Trophoblast cell (in vitro differentiated cells and primary cell): ENCODE measurements around the gene GLP2R.

ENCODE experiments used
- DNase-seq, 2 donors: peaks; one replicate each; pipeline ENCODE4 v3.0.0-alpha.2; 2016
- H2AFZ ChIP-seq: 2 replicates; pipeline ENCODE4 v1.6.1; 2013; ENCODE audit warnings: low read length, moderate library complexity, mild to moderate bottlenecking; ENCODE audit not compliant: insufficient read depth, poor library complexity
- H2AK5ac ChIP-seq: 2 replicates; pipeline ENCODE4 v1.6.1; 2013; ENCODE audit warnings: mild to moderate bottlenecking, low read length
- H2BK120ac ChIP-seq: 2 replicates; pipeline ENCODE4 v1.6.1; 2013; ENCODE audit warnings: low read length, mild to moderate bottlenecking, moderate library complexity; ENCODE audit not compliant: insufficient read depth, poor library complexity
- H2BK12ac ChIP-seq: 2 replicates; pipeline ENCODE4 v1.6.1; 2013; ENCODE audit warnings: mild to moderate bottlenecking, low read length, moderate library complexity
- H2BK5ac ChIP-seq: 2 replicates; pipeline ENCODE4 v1.6.1; 2013; ENCODE audit warnings: low read length, low read depth, moderate library complexity, mild to moderate bottlenecking; ENCODE audit not compliant: poor library complexity
- H3K14ac ChIP-seq: 2 replicates; pipeline ENCODE4 v1.6.1; 2013; ENCODE audit warnings: mild to moderate bottlenecking, low read length
- H3K18ac ChIP-seq: 2 replicates; pipeline ENCODE4 v1.6.1; 2013; ENCODE audit warnings: mild to moderate bottlenecking, low read length
- H3K23ac ChIP-seq: 2 replicates; pipeline ENCODE4 v1.6.1; 2013; ENCODE audit warnings: low read length
- H3K27ac ChIP-seq: 2 replicates; pipeline ENCODE4 v1.5.1; 2013; ENCODE audit warnings: low read depth, mild to moderate bottlenecking, inconsistent platforms, low read length, moderate library complexity
- H3K27me3 ChIP-seq: 2 replicates; pipeline ENCODE4 v1.6.1; 2013; ENCODE audit warnings: inconsistent platforms, mild to moderate bottlenecking, low read length, moderate library complexity; ENCODE audit not compliant: insufficient read depth
- H3K36me3 ChIP-seq, 2 experiments: 1 replicate in 1 of 2; 2 replicates in 1 of 2; pipeline ENCODE4 v1.6.1; 2013; ENCODE audit warnings: low read length in 2 of 2, mild to moderate bottlenecking in 2 of 2, moderate library complexity in 1 of 2; ENCODE audit not compliant: insufficient read depth in 2 of 2, control insufficient read depth in 1 of 2
- H3K4ac ChIP-seq: 2 replicates; pipeline ENCODE4 v1.6.1; 2013; ENCODE audit warnings: low read depth, mild to moderate bottlenecking, low read length, moderate library complexity
- H3K4me1 ChIP-seq, 2 experiments: 1 replicate in 1 of 2; 2 replicates in 1 of 2; pipeline ENCODE4 v1.6.1; 2013; ENCODE audit warnings: low read length in 2 of 2, mild to moderate bottlenecking in 2 of 2, moderate library complexity in 1 of 2; ENCODE audit not compliant: insufficient read depth in 2 of 2, control insufficient read depth in 1 of 2
- H3K4me2 ChIP-seq: 2 replicates; pipeline ENCODE4 v1.6.1; 2013; ENCODE audit warnings: inconsistent platforms, mild to moderate bottlenecking, low read length, moderate library complexity
- H3K4me3 ChIP-seq: 2 replicates; pipeline ENCODE4 v1.5.1; 2013; ENCODE audit warnings: mild to moderate bottlenecking, low read depth, low read length, inconsistent platforms
- H3K79me1 ChIP-seq: one replicate; pipeline ENCODE4 v1.6.1; 2013; ENCODE audit warnings: low read length
- H3K79me2 ChIP-seq: 2 replicates; pipeline ENCODE4 v1.6.1; 2013; ENCODE audit warnings: low read length, mild to moderate bottlenecking; ENCODE audit not compliant: control insufficient read depth, insufficient read depth, poor library complexity
- H3K9ac ChIP-seq: 2 replicates; pipeline ENCODE4 v1.6.1; 2013; ENCODE audit warnings: mild to moderate bottlenecking, low read length
- H3K9me3 ChIP-seq: 2 replicates; pipeline ENCODE4 v1.6.1; 2013; ENCODE audit warnings: low read depth, mild to moderate bottlenecking, control low read depth, inconsistent platforms, low read length; ENCODE audit not compliant: insufficient read depth
- H4K12ac ChIP-seq: 2 replicates; pipeline ENCODE4 v1.6.1; 2013; ENCODE audit warnings: low read depth, mild to moderate bottlenecking, low read length, moderate library complexity
- H4K8ac ChIP-seq: 2 replicates; pipeline ENCODE4 v1.6.1; 2013; ENCODE audit warnings: low read depth, mild to moderate bottlenecking, low read length, moderate library complexity
- H4K91ac ChIP-seq: one replicate; pipeline ENCODE4 v1.6.1; 2013; ENCODE audit warnings: low read depth, mild to moderate bottlenecking, low read length, moderate library complexity
- WGBS: extraction: QIAGEN DNeasy Blood & Tissue Kit; methylation state at CpG from one replicate; pipeline ENCODE4 v1.1.7; 2013; ENCODE audit warnings: missing lambda C conversion rate; ENCODE audit not compliant: insufficient read length, insufficient coverage; ENCODE audit errors: extremely low coverage; 5-methylcytosine and 5-hydroxymethylcytosine counted together

GLP2R gene

GRCh38 chr17:9801505-9801904, 24.2 kb upstream of the GLP2R start:
- Histone ChIP-seq H2AK5ac (no peak overlapping the region), H4K8ac (no peak overlapping the region), H3K36me3 (no peaks in the 10 kb centered on the region), H3K27ac (no peak overlapping the region), H2BK12ac (no peak overlapping the region), H2BK5ac (no peak overlapping the region), H3K4ac (no peak overlapping the region), H3K18ac (no peak overlapping the region), H2AFZ (no peak overlapping the region), H3K79me1 (peaks cover 2% of the 10 kb centered on the region), H4K91ac (no peak overlapping the region), H3K79me2 (no peaks in the 10 kb centered on the region), H3K23ac (no peak overlapping the region), H3K14ac (no peak overlapping the region), H3K4me1 (peaks cover 3% of the 10 kb centered on the region in 2 experiments), H3K27me3 (no peaks in the 10 kb centered on the region), H3K9me3 (no peaks in the 10 kb centered on the region), H2BK120ac (no peak overlapping the region), H3K4me2 (no peak overlapping the region), H3K4me3 (no peak overlapping the region), H4K12ac (no peak overlapping the region), H3K9ac (no peak overlapping the region)
- WGBS = no CpG with 5 or more reads among the region's 2 CpGs
- DNase-seq = no peak

- Histone ChIP-seq H3K18ac (no peak overlapping the region), H3K79me1 (peaks cover 2% of the 10 kb centered on the region), H3K4me3 (no peak overlapping the region), H3K4me1 (peaks cover 3% of the 10 kb centered on the region in 2 experiments), H2BK12ac (peak overlapping the region; percentile 3), H3K27me3 (no peaks in the 10 kb centered on the region), H3K9me3 (no peaks in the 10 kb centered on the region), H3K36me3 (no peaks in the 10 kb centered on the region), H3K14ac (no peak overlapping the region), H3K79me2 (no peaks in the 10 kb centered on the region), H2AFZ (no peak overlapping the region), H2BK5ac (no peak overlapping the region), H2AK5ac (no peak overlapping the region), H4K12ac (no peak overlapping the region), H3K23ac (no peak overlapping the region), H4K8ac (no peak overlapping the region), H4K91ac (no peak overlapping the region), H3K4me2 (no peak overlapping the region), H3K9ac (no peak overlapping the region), H3K27ac (peak overlapping the region; percentile 35), H3K4ac (no peak overlapping the region), H2BK120ac (no peak overlapping the region)
- WGBS = no CpG with 5 or more reads among the region's 13 CpGs
- DNase-seq = peak; percentile 96 to 97
These were observed 23.4 kb upstream of the GLP2R start for GRCh38 chr17:9802294-9802693.

GRCh38 chr17:9802697-9803096, 23.0 kb upstream of the GLP2R start:
- no peak overlapping the region for H2AK5ac ChIP-seq
- DNase-seq = peak in 1 of 2 donors; percentile 44
- peak overlapping the region; percentile 35 for H3K27ac ChIP-seq
- peak overlapping the region; percentile 3 for H2BK12ac ChIP-seq
- H3K18ac ChIP-seq = no peak overlapping the region
- H3K79me1 ChIP-seq = peaks cover 2% of the 10 kb centered on the region
- H3K4ac ChIP-seq = no peak overlapping the region
- H3K4me1 ChIP-seq = peaks cover 3% of the 10 kb centered on the region in 2 experiments
- H4K8ac ChIP-seq = no peak overlapping the region
- H4K12ac ChIP-seq = no peak overlapping the region
- H3K79me2 ChIP-seq = no peaks in the 10 kb centered on the region
- WGBS = no CpG with 5 or more reads among the region's 4 CpGs
- H3K4me3 ChIP-seq = no peak overlapping the region
- no peak overlapping the region for H3K23ac ChIP-seq
- H3K4me2 ChIP-seq = no peak overlapping the region
- no peak overlapping the region for H4K91ac ChIP-seq
- H3K36me3 ChIP-seq = no peaks in the 10 kb centered on the region
- no peak overlapping the region for H2BK5ac ChIP-seq
- H2BK120ac ChIP-seq = no peak overlapping the region
- no peaks in the 10 kb centered on the region for H3K27me3 ChIP-seq
- no peak overlapping the region for H2AFZ ChIP-seq
- no peak overlapping the region for H3K9ac ChIP-seq
- no peaks in the 10 kb centered on the region for H3K9me3 ChIP-seq
- no peak overlapping the region for H3K14ac ChIP-seq

GRCh38 chr17:9805769-9806168, 20.0 kb upstream of the GLP2R start:
- H2AFZ ChIP-seq = no peak overlapping the region

More at GRCh38 chr17:9805769-9806168, 20.0 kb upstream of the GLP2R start:
- no peak overlapping the region for H3K14ac ChIP-seq
- H3K9ac ChIP-seq = no peak overlapping the region
- no peaks in the 10 kb centered on the region for H3K79me2 ChIP-seq
- no CpG with 5 or more reads among the region's 4 CpGs for WGBS
- no peak overlapping the region for H3K4ac ChIP-seq
- H3K27ac ChIP-seq = no peak overlapping the region
- H4K8ac ChIP-seq = no peak overlapping the region
- H3K4me2 ChIP-seq = no peak overlapping the region
- peaks cover 4% of the 10 kb centered on the region for H3K79me1 ChIP-seq
- no peaks in the 10 kb centered on the region for H3K27me3 ChIP-seq
- no peak overlapping the region for H4K12ac ChIP-seq
- no peak for DNase-seq
- H2BK120ac ChIP-seq = no peak overlapping the region
- H3K4me1 ChIP-seq = peaks cover 3% of the 10 kb centered on the region in 2 experiments
- no peak overlapping the region for H2BK12ac ChIP-seq
- H2BK5ac ChIP-seq = no peak overlapping the region
- no peak overlapping the region for H3K23ac ChIP-seq
- no peak overlapping the region for H2AK5ac ChIP-seq
- no peaks in the 10 kb centered on the region for H3K9me3 ChIP-seq
- no peaks in the 10 kb centered on the region for H3K36me3 ChIP-seq
- no peak overlapping the region for H3K4me3 ChIP-seq
- no peak overlapping the region for H3K18ac ChIP-seq
- no peak overlapping the region for H4K91ac ChIP-seq
